Measurements from ENCODE around the gene RALGPS1.

DNA sequence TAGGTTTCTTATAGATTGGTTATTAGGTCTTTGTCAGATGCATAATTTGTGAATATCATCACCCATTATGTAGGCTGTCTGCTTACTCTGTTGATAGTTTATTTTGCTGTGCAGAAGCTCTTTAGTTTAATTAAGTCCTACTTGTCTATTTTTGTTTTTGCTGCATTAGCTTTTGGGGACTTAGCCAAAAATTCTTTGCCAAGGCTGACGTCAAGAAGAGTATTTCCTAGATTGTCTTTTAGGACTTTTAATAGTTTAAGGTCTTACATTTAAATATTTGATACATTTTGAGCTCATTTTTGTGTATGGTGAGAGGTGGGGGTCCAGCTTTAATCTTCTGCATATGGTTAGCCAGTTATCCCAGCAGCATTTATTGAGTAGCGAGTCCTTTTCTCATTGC lies 232.7 kb downstream of the RALGPS1 start:
- TF ChIP-seq, protein P1, sequence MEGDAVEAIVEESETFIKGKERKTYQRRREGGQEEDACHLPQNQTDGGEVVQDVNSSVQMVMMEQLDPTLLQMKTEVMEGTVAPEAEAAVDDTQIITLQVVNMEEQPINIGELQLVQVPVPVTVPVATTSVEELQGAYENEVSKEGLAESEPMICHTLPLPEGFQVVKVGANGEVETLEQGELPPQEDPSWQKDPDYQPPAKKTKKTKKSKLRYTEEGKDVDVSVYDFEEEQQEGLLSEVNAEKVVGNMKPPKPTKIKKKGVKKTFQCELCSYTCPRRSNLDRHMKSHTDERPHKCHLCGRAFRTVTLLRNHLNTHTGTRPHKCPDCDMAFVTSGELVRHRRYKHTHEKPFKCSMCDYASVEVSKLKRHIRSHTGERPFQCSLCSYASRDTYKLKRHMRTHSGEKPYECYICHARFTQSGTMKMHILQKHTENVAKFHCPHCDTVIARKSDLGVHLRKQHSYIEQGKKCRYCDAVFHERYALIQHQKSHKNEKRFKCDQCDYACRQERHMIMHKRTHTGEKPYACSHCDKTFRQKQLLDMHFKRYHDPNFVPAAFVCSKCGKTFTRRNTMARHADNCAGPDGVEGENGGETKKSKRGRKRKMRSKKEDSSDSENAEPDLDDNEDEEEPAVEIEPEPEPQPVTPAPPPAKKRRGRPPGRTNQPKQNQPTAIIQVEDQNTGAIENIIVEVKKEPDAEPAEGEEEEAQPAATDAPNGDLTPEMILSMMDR (IDR thresholded peaks at IDR 0.05 in 4 of 5, conservative IDR thresholded peaks at IDR 0.05 in 1 of 5), result no peak
- no peak for TF ChIP-seq POLR2A (IDR thresholded peaks at IDR 0.05)

Data from gastrocnemius medialis (tissue), 4 donors.